HL-60/S4 (cell line): ENCODE results near the gene CPN2.

ENCODE experiments used
- in situ Hi-C: fragments of 300-500 bp; cut with MboI; formaldehyde crosslinking; loops from 2 replicates; pipeline ENCODE4 v1.14.3; 2022; ENCODE audit warnings: low sequenced_read_pairs

Gene CPN2

GRCh38 chr3:194303749-194304148 lies 47.4 kb downstream of the CPN2 start:
- in situ Hi-C loops: no loop called here

GRCh38 chr3:194301730-194302129 lies 49.4 kb downstream of the CPN2 start:
- in situ Hi-C loops: no loop called here

GRCh38 chr3:194300936-194301335 lies 50.2 kb downstream of the CPN2 start:
- in situ Hi-C loops: no loop called here

GRCh38 chr3:194300382-194300758 lies 50.8 kb downstream of the CPN2 start:
- in situ Hi-C loops: no loop called here

GRCh38 chr3:194298331-194299227 lies 52.5 kb downstream of the CPN2 start:
- in situ Hi-C loops: no loop called here

- in situ Hi-C loops: no loop called here
Measured at GRCh38 chr3:194296454-194297263, 54.5 kb downstream of the CPN2 start.

GRCh38 chr3:194294895-194295214 lies 56.3 kb downstream of the CPN2 start:
- in situ Hi-C loops: no loop called here

- in situ Hi-C loops: no loop called here
Measured at GRCh38 chr3:194294199-194294894, 56.8 kb downstream of the CPN2 start.

GRCh38 chr3:194293546-194294198 lies 57.5 kb downstream of the CPN2 start:
- in situ Hi-C loops: no loop called here

GRCh38 chr3:194292331-194292730 lies 58.8 kb downstream of the CPN2 start:
- in situ Hi-C loops: no loop called here
